Stimulated activated CD4-positive, alpha-beta T cell treated with anti-CD3 and anti-CD28 coated beads, Interleukin-4, amount 100 ng/mL, for 24 hours (primary cell): ENCODE results near the gene NCBP2.

Experiments used
- DNase-seq: peaks from one replicate; pipeline ENCODE4 v3.0.0-alpha.2; 2020

Gene NCBP2

GRCh38 chr3:196942226-196942914 is at the start of gene NCBP2:
TSS of gene NCBP2 (minus strand) at chr3:196942528. CDS start at chr3:196942503, 25 bp downstream.
- peak; percentile 100 for DNase-seq

DNA sequence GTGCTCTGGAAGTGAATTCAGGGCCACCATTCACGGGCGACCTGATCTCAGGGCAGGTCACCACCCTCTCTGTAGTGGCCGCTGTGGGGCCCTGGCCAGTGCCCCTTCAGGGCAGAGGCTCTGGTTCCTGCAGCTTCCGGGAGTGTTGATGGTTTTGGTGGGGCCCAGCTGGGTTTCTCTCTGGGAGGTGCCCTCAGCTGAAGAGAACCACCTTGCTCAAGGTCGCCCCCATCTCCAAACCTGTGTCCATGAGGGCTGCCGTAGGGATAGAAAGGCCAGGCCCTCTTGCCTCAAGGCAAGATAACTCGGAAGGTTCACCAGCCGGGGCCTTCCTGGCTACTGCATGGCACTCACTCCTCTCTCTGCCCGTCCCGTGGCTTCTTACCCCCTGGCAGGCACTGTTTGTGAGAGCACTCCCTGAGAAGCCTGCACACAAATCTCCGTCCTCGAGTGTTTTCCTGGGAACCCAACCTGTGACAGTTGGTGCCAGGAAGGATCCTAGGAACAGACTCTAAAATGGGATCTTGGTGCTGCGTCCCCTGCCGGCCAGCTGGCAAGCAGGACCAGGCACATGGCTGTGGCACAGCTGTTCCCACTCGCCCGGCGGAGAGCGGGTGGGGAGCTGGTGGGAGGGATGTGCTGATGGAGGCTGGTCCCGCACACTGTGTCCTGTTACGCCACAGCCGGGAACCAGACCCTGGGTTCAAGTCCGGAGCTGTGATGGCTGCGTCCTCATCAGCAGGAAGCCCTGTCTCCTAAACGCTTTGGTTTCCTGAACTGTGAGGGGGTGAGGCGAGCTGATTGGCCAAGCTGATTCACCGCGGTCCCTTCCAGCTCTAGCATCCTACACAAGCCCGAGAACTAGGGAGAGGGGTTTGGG is 49.5 kb upstream of the NCBP2 start:
- no peak for DNase-seq

DNA sequence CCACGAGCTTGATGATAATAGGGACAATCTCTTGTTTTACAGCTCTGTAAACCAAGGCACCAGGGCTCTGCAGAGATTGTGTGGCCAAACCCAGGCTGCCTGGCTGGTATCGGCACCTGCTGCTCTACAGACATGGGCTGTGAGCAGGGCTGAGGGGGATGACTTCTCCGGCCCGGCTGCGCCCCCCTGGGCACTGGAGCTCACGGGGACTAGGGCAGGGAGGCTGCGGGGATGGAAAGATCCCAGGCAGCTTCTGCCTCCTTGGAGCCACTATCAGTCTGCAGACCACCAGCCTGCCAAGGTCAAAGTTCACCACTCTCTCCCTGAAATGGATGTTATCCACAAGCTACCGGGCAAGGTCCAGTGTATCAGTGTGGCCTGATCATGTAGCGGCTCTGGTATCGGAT is 48.3 kb upstream of the NCBP2 start:
- DNase-seq = no peak

DNA sequence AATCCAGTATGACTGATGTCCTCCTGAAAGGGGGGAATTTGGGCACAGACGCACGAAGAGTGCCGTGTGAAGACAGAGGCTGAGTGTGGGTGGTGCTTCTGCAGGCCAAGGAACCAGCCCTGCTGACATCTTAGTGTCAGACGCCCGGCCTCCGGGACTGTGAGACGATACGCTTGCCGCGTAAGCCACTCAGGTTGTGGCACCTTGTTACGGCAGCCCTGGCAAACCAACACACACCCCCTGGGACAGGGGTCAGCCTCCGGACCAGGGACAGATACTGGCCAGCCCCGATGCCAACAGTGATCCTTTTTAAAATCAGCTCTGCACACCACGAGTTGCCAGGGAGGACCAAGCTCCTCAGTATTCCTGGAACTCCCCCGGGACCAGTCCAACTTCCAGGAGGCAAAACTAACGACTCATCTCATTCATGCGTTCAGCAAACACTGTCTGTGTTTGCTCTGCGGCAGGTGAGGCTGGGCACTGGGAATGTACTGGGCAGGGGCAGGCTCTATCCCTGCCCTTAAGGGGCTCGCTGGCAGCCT is 47.5 kb upstream of the NCBP2 start:
- DNase-seq = no peak

- no peak for DNase-seq
These were observed 46.1 kb upstream of the NCBP2 start for GRCh38 chr3:196988241-196989029.

DNA sequence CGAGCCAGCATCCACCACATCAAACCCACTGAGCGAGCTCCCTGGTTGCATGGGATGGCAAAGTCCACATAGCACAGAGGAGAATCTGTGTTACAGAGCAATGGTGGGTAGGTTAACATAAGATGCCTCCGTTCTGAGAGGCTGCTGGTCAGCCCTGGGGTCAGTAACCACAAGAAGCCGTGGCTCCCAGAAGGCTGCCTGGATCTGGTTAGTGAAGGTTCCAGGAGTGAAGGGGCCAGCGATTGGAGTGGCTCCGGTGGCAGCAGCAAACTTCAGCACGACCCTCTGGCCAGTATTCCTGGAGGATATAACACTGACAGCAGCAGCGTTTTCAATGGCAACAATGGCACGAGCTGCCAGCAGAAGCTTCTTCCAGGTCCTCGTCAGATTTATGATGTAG is 44.7 kb upstream of the NCBP2 start:
- no peak for DNase-seq

DNA sequence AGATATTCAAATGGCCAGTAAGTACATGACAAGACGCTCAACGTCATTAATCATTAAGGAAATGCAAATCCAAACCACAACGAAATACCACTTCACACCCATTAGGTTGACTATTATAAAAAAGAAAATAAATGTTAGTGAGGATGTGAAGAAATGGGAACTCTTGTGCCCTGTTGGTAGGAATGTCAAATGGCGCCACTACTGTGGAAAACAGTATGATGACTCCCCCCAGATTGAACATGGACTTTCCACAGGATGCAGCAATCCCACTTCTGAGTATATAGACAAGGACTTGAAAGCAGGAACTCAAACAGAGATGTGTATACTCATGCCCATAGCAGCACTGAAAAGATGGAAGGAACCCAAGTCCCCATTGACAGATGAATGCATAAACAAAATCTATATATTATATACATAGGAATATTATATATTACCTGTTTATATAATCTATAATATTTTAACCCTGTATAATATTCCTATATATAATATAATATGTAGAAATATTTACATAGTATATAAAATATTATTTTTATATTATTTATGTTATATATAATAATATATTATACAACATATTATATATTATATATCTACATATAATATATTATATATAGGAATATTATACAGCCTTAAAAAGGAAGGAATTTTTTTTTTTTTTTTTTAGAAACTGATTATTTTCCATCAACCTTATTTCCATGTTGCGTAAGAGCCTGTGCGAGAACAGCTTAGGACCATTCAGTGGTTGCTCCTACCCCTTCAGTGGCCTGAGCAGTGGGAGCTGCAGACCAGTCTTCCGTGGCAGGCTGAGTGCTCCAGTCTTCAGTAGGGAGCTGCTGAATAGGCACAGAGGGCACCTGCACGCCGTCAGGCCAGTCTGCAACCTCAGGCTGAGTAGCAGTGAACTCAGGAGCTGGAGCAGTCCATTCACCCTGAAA is 43.9 kb upstream of the NCBP2 start:
- DNase-seq = no peak

GRCh38 chr3:196985298-196985697 is 43.0 kb upstream of the NCBP2 start:
- no peak for DNase-seq

- no peak for DNase-seq
These were observed 40.9 kb upstream of the NCBP2 start for GRCh38 chr3:196983186-196983585.

DNA sequence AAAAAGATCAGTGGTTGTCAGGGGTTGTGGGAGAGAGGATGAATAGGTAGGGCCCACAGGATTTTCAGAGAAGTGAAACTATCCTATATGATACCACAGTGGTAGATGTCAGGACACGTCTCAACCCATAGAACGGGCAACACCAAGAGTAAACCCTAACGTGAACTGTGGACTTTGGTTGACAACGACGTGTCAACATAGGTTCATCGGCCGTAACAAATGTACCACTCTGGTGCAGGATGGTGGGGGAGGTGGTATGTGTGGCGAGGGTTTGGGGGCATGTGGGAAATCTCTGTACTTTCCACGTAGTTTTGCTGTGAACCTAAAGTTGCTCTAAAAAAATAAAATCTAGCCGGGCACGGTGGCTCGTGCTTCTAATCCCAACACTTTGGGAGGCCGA is 39.3 kb upstream of the NCBP2 start:
- DNase-seq = no peak

GRCh38 chr3:196979545-196979944 is 37.2 kb upstream of the NCBP2 start:
- DNase-seq = no peak

- DNase-seq = no peak
These were observed 34.6 kb upstream of the NCBP2 start for GRCh38 chr3:196976941-196977340.

- no peak for DNase-seq
These were observed 33.0 kb upstream of the NCBP2 start for GRCh38 chr3:196975349-196975748.

DNA sequence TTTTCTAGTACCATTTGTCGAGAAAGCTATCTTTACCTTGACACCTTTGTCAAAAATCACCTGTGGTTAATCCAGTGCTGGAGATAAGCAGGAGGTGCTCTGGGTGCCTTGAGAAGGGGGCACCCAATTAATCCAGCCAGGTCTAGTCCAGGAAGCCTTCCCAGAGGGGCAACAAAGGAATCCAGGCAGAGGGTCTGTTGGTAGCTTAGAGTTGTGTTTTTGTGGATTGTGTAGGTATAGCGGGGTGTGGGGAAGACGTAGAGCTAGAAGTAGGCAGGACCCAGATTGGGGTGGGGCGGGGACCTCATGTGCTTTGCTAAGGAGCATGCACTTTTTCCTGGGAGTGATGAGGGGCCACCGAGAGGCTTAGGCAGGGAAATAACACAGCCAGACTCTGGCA is 32.3 kb upstream of the NCBP2 start:
- no peak for DNase-seq

DNA sequence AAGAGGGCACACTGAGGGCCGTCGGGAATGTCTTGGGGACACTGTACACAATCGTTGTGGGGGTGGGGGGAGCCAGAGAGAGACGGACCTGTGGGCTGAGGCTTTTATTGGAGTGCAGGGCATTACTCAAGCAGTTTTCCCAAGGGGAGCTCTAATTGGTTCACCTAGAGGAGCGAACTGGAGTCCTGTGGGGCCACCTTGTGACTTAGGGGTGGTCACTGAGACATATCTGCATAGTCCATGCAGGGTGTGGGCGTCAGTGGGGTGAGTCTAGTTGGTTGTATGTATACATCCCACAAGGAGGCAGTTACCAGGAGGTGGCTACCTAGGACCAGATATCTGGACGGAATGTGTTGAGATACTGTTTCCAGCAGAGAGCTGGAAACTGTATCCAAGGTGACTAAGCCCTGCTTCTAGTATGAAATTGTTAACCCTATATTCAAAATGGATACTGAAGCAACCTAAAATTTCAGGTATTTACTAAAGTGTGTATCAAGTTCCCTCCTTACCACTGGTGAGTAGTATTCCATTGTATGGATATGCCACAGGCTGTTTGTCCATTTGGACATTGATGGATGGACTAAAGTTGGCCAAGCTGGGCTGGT is 28.9 kb upstream of the NCBP2 start:
- no peak for DNase-seq

DNA sequence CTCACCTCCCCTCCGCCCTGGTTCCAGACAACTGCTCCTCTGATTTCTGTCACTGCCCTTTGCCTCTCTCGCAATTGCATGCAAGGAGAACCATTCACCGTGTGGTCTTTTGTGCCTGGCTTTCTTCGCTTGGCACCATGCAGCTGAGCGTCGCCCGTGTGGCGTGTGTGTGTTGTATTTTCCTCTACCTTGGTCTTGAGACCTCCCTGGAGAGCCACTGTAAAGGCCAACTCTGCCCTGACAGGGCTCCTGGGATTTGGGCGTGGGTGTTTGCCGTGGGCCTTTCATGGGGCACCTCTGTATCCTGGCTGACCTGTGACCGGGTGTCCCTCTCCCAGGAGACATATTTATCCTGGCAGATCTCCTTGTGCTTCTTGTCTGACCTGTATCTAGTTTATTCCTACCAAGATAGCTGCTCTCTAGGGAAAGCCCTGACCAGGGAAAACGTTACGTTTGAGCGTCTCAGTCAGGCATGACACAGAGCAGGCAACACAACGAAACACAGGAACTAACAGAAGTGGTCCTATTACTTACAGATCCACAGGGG is 28.3 kb upstream of the NCBP2 start:
- DNase-seq = no peak

- DNase-seq = peak; percentile 68
These were observed 27.6 kb upstream of the NCBP2 start for GRCh38 chr3:196969660-196970546.

DNA sequence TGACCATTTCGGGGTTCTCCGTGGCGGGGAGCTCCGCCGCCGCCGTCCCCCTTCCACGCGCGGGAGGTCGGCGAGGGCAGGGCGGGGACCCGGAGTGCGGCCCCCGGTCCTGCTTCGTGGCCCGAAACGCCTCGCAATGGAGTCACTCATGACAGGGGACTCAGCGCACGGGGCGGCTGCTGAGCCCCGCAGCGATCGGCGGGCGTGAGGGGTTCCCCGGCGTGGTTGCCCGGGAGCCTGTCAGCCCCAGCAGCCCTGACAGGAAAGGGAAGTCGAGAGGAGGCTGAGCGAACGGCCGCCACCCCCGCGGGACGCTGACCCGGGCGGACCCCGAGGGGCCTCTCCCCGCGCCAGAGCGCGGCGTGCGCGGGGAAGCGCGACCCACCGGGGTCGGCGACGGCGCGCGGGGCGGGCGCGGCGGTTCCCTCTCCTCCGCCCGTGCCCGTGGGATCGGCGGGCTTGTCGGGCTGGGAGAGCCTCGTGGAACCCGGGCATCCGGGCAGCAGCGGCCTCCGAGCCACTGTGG is 26.9 kb upstream of the NCBP2 start:
- DNase-seq = peak; percentile 26

DNA sequence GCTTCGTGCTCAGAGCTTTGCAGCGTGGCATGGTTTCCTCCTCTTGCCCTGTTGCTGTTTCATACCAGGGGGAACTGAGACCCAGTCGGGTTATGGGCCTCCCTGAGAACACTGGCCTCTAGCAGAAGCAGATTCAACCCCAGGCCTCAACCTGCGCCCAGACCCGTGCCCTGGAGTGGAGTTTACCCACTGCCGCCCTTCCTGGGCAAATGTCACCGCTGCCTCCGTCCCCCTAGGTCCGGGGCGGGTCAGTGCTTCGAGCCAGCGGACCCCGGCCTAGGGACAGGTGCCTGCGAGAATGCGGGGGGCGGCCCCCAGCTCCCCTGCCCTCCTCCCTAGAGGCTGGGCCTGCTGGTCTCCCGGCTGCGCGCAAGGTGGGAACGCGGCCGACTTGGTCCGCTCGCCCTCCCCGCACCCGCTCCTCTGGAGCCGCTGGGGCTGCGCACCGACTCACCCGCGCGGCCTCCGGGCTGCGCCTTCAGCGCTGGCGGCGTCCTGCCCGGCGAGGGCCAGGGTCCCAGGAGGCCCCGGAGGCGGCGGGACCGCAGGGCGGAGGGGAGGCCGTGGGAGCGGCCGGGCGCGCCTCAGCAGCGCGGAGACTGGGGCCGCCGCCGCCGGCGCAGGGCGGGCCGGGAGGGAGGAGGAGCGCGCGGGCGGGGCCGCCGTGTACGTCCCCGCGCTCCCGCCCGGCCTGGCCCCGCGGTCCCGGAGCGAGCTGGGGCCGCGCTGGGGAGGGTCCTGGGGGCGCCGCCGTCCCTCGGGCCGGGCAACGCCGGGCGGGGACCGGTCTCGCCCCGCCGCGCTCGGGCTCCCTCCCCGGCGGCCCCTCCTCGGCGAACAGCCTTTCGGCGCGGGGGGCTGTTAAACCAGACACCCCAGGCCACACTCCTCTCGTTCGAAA is 26.2 kb upstream of the NCBP2 start, which contains the start of gene PIGZ:
Gene PIGZ (minus strand): TSS at position 601 of the 901 bp plus-strand sequence. CDS start 16,802 bp downstream, outside the sequence.
- peak; percentile 29 for DNase-seq
